ENCODE data around the gene PLPP7.

GRCh38 chr9:131275332-131276093, 14.0 kb upstream of the PLPP7 start:
- TF ChIP-seq CTCF (IDR thresholded peaks at IDR 0.05; ENCODE audit: insufficient read depth, low read depth, low read length), result no peak
- no peak for TF ChIP-seq EZH2 (IDR thresholded peaks at IDR 0.05; ENCODE audit: insufficient read depth, low read length)

All from astrocyte (in vitro differentiated cells and primary cell).